ENCODE measurements around the gene SLC24A3. TPM values are rescaled to one million over a fixed set of nuclear protein-coding genes. Genes with fewer than 3 reads are reported as not detected.
A peak's percentile ranks its signal among the peaks of the same experiment; 100 is the strongest.

SLC24A3 gene
- total RNA-seq, 1 experiment from 2014 or later, result not detected

DNA sequence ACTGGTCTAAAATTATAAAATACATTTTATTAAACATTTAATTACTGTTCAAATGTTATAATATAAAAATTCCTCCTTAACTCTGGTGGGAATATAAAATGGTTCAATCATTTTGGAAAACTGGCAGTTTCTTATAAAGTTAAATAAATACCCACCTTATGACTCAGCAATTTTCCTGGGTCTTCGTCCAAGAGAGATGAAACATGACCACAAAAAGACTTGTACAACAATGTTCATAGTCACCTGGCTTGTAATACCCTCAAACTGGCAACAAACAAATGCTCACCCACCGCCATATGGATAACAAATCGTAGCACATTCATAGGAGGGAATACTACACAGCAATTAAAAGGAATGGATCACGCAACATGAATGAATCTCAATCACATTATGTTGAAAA lies 479.7 kb downstream of the SLC24A3 start:
- in situ Hi-C loops (cut with HindIII; ENCODE audit: low pct_unique_long_range_greater_than_20kb, low sequenced_read_pairs), result no loop called here
- ChIA-PET CTCF (no interaction called here), POLR2A (no interaction called here)
- intact Hi-C loops (cut with micrococcal nuclease; ENCODE audit: unreplicated experiment), result loop anchor here (5.0 kb wide), 4 partner anchors 90 to 295 kb away; no protein-coding TSS in a partner anchor
- TF ChIP-seq, protein P1, sequence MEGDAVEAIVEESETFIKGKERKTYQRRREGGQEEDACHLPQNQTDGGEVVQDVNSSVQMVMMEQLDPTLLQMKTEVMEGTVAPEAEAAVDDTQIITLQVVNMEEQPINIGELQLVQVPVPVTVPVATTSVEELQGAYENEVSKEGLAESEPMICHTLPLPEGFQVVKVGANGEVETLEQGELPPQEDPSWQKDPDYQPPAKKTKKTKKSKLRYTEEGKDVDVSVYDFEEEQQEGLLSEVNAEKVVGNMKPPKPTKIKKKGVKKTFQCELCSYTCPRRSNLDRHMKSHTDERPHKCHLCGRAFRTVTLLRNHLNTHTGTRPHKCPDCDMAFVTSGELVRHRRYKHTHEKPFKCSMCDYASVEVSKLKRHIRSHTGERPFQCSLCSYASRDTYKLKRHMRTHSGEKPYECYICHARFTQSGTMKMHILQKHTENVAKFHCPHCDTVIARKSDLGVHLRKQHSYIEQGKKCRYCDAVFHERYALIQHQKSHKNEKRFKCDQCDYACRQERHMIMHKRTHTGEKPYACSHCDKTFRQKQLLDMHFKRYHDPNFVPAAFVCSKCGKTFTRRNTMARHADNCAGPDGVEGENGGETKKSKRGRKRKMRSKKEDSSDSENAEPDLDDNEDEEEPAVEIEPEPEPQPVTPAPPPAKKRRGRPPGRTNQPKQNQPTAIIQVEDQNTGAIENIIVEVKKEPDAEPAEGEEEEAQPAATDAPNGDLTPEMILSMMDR (IDR thresholded peaks at IDR 0.05), result no peak
- TF ChIP-seq TCF7L2 (IDR thresholded peaks at IDR 0.05; ENCODE audit: low read depth, low read length), result no peak
- no peak for TF ChIP-seq SIN3A (IDR thresholded peaks at IDR 0.05; ENCODE audit: borderline replicate concordance, insufficient read depth, low read depth, low read length)
- TF ChIP-seq, protein P2, sequence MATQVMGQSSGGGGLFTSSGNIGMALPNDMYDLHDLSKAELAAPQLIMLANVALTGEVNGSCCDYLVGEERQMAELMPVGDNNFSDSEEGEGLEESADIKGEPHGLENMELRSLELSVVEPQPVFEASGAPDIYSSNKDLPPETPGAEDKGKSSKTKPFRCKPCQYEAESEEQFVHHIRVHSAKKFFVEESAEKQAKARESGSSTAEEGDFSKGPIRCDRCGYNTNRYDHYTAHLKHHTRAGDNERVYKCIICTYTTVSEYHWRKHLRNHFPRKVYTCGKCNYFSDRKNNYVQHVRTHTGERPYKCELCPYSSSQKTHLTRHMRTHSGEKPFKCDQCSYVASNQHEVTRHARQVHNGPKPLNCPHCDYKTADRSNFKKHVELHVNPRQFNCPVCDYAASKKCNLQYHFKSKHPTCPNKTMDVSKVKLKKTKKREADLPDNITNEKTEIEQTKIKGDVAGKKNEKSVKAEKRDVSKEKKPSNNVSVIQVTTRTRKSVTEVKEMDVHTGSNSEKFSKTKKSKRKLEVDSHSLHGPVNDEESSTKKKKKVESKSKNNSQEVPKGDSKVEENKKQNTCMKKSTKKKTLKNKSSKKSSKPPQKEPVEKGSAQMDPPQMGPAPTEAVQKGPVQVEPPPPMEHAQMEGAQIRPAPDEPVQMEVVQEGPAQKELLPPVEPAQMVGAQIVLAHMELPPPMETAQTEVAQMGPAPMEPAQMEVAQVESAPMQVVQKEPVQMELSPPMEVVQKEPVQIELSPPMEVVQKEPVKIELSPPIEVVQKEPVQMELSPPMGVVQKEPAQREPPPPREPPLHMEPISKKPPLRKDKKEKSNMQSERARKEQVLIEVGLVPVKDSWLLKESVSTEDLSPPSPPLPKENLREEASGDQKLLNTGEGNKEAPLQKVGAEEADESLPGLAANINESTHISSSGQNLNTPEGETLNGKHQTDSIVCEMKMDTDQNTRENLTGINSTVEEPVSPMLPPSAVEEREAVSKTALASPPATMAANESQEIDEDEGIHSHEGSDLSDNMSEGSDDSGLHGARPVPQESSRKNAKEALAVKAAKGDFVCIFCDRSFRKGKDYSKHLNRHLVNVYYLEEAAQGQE (IDR thresholded peaks at IDR 0.05; ENCODE audit: insufficient read depth in 1 of 2, low read depth in 2 of 2, low read length in 1 of 2), result no peak
- no peak for TF ChIP-seq POLR2AphosphoS5 (IDR thresholded peaks at IDR 0.05; ENCODE audit: low read depth, low read length)
- Histone ChIP-seq H3K36me3 (ENCODE audit: control insufficient read depth, insufficient read depth, low read length) (no peaks in the 10 kb centered on the region), H3K4me1 (ENCODE audit: control insufficient read depth, insufficient read depth, low read length) (peaks cover 6% of the 10 kb centered on the region), H3K4me3 (ENCODE audit: low read depth in 2 of 2, low read length in 2 of 2) (no peak overlapping the region), H3K27me3 (ENCODE audit: control insufficient read depth, insufficient read depth, low read length) (no peaks in the 10 kb centered on the region), H3K27ac (ENCODE audit: low read length) (peak overlapping the region; percentile 39; the same call in 1 of the 2 replicates), H3K9me3 (ENCODE audit: control insufficient read depth, insufficient read depth, low read depth, low read length) (peaks cover under 1% of the 10 kb centered on the region; the same call in 1 of the 2 replicates)
- ATAC-seq (no peak), DNase-seq (ENCODE audit: low read depth, low spot score) (no peak)
- no TSS peak for BruUV-seq (replicated peaks)

DNA sequence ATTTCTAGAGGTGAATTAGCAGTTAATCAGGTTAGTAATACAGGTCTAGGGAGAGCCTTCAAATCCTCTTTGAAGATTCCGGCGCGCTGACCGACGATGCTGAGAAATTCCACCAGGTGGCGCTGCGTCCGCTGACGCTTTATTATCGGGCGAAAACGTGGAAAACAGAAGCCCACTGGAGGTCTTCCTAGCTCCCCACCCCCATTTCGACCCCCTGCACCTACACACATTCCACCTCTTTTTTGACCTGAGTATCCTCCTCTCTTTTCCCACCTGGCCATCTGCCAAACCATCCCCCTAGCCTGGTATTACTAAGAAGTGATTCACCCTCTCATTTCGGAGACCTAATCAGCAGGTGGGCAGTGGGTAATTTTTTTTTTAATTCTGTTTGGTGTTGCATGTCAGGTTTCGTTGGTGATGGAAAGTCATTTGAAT lies 480.3 kb downstream of the SLC24A3 start:
- BruUV-seq (replicated peaks), result no TSS peak
- Histone ChIP-seq H3K4me1 (ENCODE audit: control insufficient read depth, insufficient read depth, low read length) (peaks cover 6% of the 10 kb centered on the region), H3K4me3 (ENCODE audit: low read depth in 2 of 2, low read length in 2 of 2) (peak overlapping the region in 1 of 2 experiments; percentile 31; a peak in 2 of 4 replicates), H3K27me3 (ENCODE audit: control insufficient read depth, insufficient read depth, low read length) (no peaks in the 10 kb centered on the region), H3K9me3 (ENCODE audit: control insufficient read depth, insufficient read depth, low read depth, low read length) (no peaks in the 10 kb centered on the region), H3K27ac (ENCODE audit: low read length) (peak overlapping the region; percentile 71), H3K36me3 (ENCODE audit: control insufficient read depth, insufficient read depth, low read length) (no peaks in the 10 kb centered on the region)
- ChIA-PET CTCF (interaction anchor here (0.6 to 0.7 kb wide), 3 partner anchors 105 to 282 kb away, joined by 3 to 5 read pairs (median 3); no protein-coding TSS in a partner anchor), POLR2A (interaction anchor here (1.0 kb wide), 1 partner anchor 302 kb away, joined by 3 read pairs; no protein-coding TSS in a partner anchor)
- peak; percentile 53 for DNase-seq (ENCODE audit: low read depth, low spot score)
- intact Hi-C loops (cut with micrococcal nuclease; ENCODE audit: unreplicated experiment) (loop anchor here (5.0 kb wide), 4 partner anchors 90 to 295 kb away; no protein-coding TSS in a partner anchor), in situ Hi-C loops (cut with HindIII; ENCODE audit: low pct_unique_long_range_greater_than_20kb, low sequenced_read_pairs) (no loop called here)
- TF ChIP-seq, protein P1 (IDR thresholded peaks at IDR 0.05), result peak; percentile 95
- TF ChIP-seq, protein P2 (IDR thresholded peaks at IDR 0.05; ENCODE audit: insufficient read depth in 1 of 2, low read depth in 2 of 2, low read length in 1 of 2), result no peak
- no peak for TF ChIP-seq SIN3A (IDR thresholded peaks at IDR 0.05; ENCODE audit: borderline replicate concordance, insufficient read depth, low read depth, low read length)
- peak; percentile 99 for TF ChIP-seq TCF7L2 (IDR thresholded peaks at IDR 0.05; ENCODE audit: low read depth, low read length)
- ATAC-seq, result peak; percentile 70

All from Panc1 (cell line).